HepG2 (cell line): ENCODE measurements around the gene CRK. TPM values are rescaled to one million over a fixed set of nuclear protein-coding genes. Genes with fewer than 3 reads are reported as not detected.

Source experiments
- ATRX ChIP-seq: sonication (generic); formaldehyde crosslinking; IDR thresholded peaks from 2 replicates; pipeline ENCODE4 v1.4.0; 2020; ENCODE audit warnings: missing genetic modification reagents, borderline replicate concordance
- CBX1 ChIP-seq: IDR thresholded peaks from one replicate; pipeline ENCODE4 v1.6.1; 2016; ENCODE audit warnings: antibody characterized with exemption, low read depth
- MED1 ChIP-seq: sonication (generic); formaldehyde crosslinking; IDR thresholded peaks from 2 replicates; pipeline ENCODE4 v1.4.0; 2020; ENCODE audit warnings: missing genetic modification reagents
- MYNN ChIP-seq: sonication (generic); formaldehyde crosslinking; IDR thresholded peaks from 2 replicates; pipeline ENCODE4 v1.4.0; 2020; ENCODE audit warnings: mild to moderate bottlenecking, low read depth, missing genetic modification reagents
- MZF1 ChIP-seq: sonication (generic); formaldehyde crosslinking; IDR thresholded peaks from 2 replicates; pipeline ENCODE4 v1.8.1; 2023; ENCODE audit warnings: mild to moderate bottlenecking, missing genetic modification reagents, borderline replicate concordance
- NFYB ChIP-seq: sonication (generic); formaldehyde crosslinking; IDR thresholded peaks from 2 replicates; pipeline ENCODE4 v1.4.0; 2020; ENCODE audit warnings: missing genetic modification reagents
- NRL ChIP-seq: sonication (generic); formaldehyde crosslinking; IDR thresholded peaks from 2 replicates; pipeline ENCODE4 v1.5.0; 2020; ENCODE audit warnings: missing genetic modification reagents, mild to moderate bottlenecking, moderate library complexity, borderline replicate concordance
- PITX1 ChIP-seq: sonication (generic); formaldehyde crosslinking; IDR thresholded peaks from 2 replicates; pipeline ENCODE4 v1.5.1; 2020; ENCODE audit warnings: mild to moderate bottlenecking, missing genetic modification reagents
- RERE ChIP-seq: IDR thresholded peaks from 2 replicates; pipeline ENCODE4 v1.6.1; 2016; ENCODE audit warnings: low read depth, missing genetic modification reagents, missing compliant biosample characterization
- RFX3 ChIP-seq: IDR thresholded peaks from 2 replicates; pipeline ENCODE4 v1.6.1; 2016; ENCODE audit warnings: missing biosample characterization, missing genetic modification reagents
- SMC3 ChIP-seq: IDR thresholded peaks from 2 replicates; pipeline ENCODE4 v1.6.1; 2011; ENCODE audit warnings: low read length, improper control_type of control experiment
- TCF7 ChIP-seq: sonication (generic); IDR thresholded peaks from 2 replicates; pipeline ENCODE4 v1.6.1; 2016; ENCODE audit warnings: antibody characterized with exemption, low read depth
- TCF7L2 ChIP-seq: IDR thresholded peaks from 2 replicates; pipeline ENCODE4 v1.6.1; 2011; ENCODE audit warnings: mild to moderate bottlenecking, low read depth, low read length, moderate library complexity
- TSC22D2 ChIP-seq: sonication (generic); formaldehyde crosslinking; IDR thresholded peaks from 2 replicates; pipeline ENCODE4 v1.5.1; 2020; ENCODE audit warnings: missing genetic modification reagents, mild to moderate bottlenecking, borderline replicate concordance
- ZBTB49 ChIP-seq: sonication (generic); formaldehyde crosslinking; IDR thresholded peaks from 2 replicates; pipeline ENCODE4 v1.4.0; 2020; ENCODE audit warnings: missing genetic modification reagents, borderline replicate concordance
- ZFAT ChIP-seq: sonication (generic); formaldehyde crosslinking; conservative IDR thresholded peaks from 2 replicates; pipeline ENCODE4 v1.8.1; 2023; ENCODE audit warnings: missing genetic modification reagents, inconsistent platforms
- ZFX ChIP-seq: sonication (generic); formaldehyde crosslinking; IDR thresholded peaks from 2 replicates; pipeline ENCODE4 v1.4.0; 2020; ENCODE audit warnings: mild to moderate bottlenecking, low read depth, missing genetic modification reagents, moderate library complexity
- polyA plus RNA-seq, 8 experiments: library from polyadenylated mRNA; depleted of rRNA in 3 of 8; stranded (reverse) in 7 of 8; unstranded in 1 of 8; fragments of >200 nt; fragmentation: Illumina TruSeq in 4 of 8; extraction: Trizol in 4 of 8; gene quantifications; 2 replicates each; pipeline versions ENCODE4 v1.2.1 to v1.2.3, GENCODE V29; 2011 to 2016; ENCODE audit warnings: low read depth in 4 of 8, missing spikeins in 1 of 8, mixed read lengths in 1 of 8; ENCODE audit not compliant: insufficient read depth in 1 of 8
- total RNA-seq, 5 experiments: library from RNA; depleted of rRNA; stranded (reverse); fragments of >200 nt; fragmentation: Illumina TruSeq; extraction: Trizol; gene quantifications; 2 replicates each; pipeline ENCODE4 v1.2.3, GENCODE V29; 2016; ENCODE audit warnings: low read depth in 1 of 5
- TF ChIP-seq, protein P1 (sequence below): sonication (generic); formaldehyde crosslinking; IDR thresholded peaks from 2 replicates; pipeline ENCODE4 v1.5.0; 2020; ENCODE audit warnings: mild to moderate bottlenecking, missing genetic modification reagents
- TF ChIP-seq, protein P2 (sequence below): sonication (generic); formaldehyde crosslinking; IDR thresholded peaks from 2 replicates; pipeline ENCODE4 v1.5.1; 2020; ENCODE audit warnings: mild to moderate bottlenecking, missing genetic modification reagents, borderline replicate concordance

Gene CRK
- total and polyA plus RNA-seq, 2 of the 13 experiments (the other 11 are each of a cell fraction or from before 2014, with no cell fraction given): 47.4 to 54.2 TPM

- TF ChIP-seq, protein P1, sequence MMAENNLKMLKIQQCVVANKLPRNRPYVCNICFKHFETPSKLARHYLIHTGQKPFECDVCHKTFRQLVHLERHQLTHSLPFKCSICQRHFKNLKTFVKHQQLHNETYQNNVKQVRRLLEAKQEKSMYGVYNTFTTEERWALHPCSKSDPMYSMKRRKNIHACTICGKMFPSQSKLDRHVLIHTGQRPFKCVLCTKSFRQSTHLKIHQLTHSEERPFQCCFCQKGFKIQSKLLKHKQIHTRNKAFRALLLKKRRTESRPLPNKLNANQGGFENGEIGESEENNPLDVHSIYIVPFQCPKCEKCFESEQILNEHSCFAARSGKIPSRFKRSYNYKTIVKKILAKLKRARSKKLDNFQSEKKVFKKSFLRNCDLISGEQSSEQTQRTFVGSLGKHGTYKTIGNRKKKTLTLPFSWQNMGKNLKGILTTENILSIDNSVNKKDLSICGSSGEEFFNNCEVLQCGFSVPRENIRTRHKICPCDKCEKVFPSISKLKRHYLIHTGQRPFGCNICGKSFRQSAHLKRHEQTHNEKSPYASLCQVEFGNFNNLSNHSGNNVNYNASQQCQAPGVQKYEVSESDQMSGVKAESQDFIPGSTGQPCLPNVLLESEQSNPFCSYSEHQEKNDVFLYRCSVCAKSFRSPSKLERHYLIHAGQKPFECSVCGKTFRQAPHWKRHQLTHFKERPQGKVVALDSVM (CRISPR knock-in tag): no peak; the same call in 1 of the 2 replicates
- no peak; the same call in 1 of the 2 replicates for TF ChIP-seq NRL (CRISPR knock-in tag)
- no peak for TF ChIP-seq CBX1
- TF ChIP-seq MYNN: no peak
- TF ChIP-seq TCF7L2: no peak
- no peak for TF ChIP-seq MED1 (CRISPR knock-in tag)
- no peak for TF ChIP-seq RFX3
- no peak for TF ChIP-seq SMC3
- TF ChIP-seq ATRX (CRISPR knock-in tag): no peak
- TF ChIP-seq ZFX: peak; percentile 70
- TF ChIP-seq, protein P2, sequence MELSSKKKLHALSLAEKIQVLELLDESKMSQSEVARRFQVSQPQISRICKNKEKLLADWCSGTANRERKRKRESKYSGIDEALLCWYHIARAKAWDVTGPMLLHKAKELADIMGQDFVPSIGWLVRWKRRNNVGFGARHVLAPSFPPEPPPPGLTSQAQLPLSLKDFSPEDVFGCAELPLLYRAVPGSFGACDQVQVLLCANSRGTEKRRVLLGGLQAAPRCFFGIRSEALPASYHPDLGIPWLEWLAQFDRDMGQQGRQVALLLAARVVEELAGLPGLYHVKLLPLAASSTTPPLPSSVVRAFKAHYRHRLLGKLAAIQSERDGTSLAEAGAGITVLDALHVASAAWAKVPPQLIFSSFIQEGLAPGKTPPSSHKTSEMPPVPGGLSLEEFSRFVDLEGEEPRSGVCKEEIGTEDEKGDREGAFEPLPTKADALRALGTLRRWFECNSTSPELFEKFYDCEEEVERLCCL (CRISPR knock-in tag): no peak
- 0 out of 2 replicates have a peak, but pooled peaks have one; percentile 14 for TF ChIP-seq TSC22D2 (CRISPR knock-in tag)
- no peak for TF ChIP-seq ZFAT (CRISPR knock-in tag)
- TF ChIP-seq ZBTB49 (CRISPR knock-in tag): no peak
- TF ChIP-seq TCF7: no peak
- TF ChIP-seq MZF1: no peak
- no peak for TF ChIP-seq PITX1 (CRISPR knock-in tag)
- TF ChIP-seq RERE (CRISPR knock-in tag): no peak
- peak; percentile 38 for TF ChIP-seq NFYB (CRISPR knock-in tag)
Observed at GRCh38 chr17:1455797-1456599, at the start of gene CRK (continued).
